Measurements from ENCODE around the gene NOS1AP.

DNA sequence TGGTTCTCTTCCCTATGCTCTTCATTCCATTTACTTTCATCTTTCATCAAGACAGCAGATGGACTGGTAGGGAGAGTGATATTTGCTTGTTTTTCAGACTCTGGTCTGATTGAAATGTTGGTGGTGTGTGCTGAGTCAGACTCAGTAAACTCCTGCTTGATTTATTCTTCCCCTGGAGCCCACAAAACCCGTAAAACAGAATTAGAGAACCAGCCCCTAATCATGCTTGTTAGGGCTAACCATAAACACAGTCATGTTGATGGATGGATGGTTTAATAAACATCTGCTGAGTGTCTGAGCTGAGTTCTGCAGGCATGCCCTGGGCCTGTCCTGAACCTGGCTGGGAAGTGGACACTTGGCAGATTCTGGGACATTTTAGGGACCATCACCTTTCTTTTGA lies 24.8 kb downstream of the NOS1AP start:
- TF ChIP-seq TCF4 (CRISPR knock-in tag; IDR thresholded peaks at IDR 0.05; ENCODE audit: borderline replicate concordance) (no peak), SNAI2 (CRISPR knock-in tag; IDR thresholded peaks at IDR 0.05) (no peak), GLIS3 (CRISPR knock-in tag; IDR thresholded peaks at IDR 0.05) (no peak), ARNTL (CRISPR knock-in tag; IDR thresholded peaks at IDR 0.05; ENCODE audit: borderline replicate concordance, low read depth) (no peak), ZNF565 (CRISPR knock-in tag; conservative IDR thresholded peaks at IDR 0.05; ENCODE audit: low read depth) (no peak)

Measured in SK-N-SH treated with all-trans-retinoic acid at 6 μM for 48 hours (cell line).